NCI-H1417 treated with DMSO at 0.1 percent for 48 hours (cell line): ENCODE data around the gene RASAL2.

Source experiments
- DNase-seq: peaks from one replicate; lab custom pipeline; 2025; lab: John Stamatoyannopoulos, UW

RASAL2 gene

DNA sequence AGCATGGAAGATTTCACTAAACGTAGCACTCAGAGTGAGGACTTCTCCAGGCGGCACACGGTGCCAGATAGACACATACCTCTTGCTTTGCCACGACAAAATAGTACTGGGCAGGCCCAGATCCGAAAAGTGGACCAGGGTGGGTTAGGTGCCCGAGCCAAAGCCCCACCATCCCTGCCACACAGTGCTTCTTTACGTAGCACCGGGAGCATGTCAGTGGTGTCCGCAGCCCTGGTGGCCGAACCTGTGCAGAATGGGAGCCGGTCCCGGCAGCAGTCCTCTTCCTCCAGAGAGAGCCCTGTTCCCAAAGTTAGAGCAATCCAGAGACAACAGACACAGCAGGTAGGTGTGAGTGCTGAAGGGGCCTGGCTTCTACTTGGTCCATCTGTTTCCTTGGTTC is 364.3 kb downstream of the RASAL2 start:
- DNase-seq = no peak

DNA sequence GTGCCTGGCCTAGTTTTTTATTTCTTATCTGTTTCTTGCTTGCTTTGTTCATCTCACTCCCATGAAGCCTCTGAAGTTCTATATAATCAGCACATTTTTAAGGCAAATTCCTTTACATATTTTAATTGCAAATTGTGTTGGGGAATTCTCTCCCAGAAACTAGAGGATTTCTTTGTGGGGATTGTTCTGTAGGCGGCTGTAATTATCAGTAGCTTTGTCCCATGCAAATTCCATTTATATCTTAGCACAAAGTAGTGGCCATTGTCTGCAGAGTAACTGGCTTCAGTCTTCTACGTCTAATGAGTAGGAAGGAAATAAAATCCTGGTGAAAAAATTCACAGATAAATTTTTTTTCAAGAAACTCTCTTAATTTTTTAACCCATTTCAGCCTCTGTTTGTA is 367.2 kb downstream of the RASAL2 start:
- DNase-seq = no peak

DNA sequence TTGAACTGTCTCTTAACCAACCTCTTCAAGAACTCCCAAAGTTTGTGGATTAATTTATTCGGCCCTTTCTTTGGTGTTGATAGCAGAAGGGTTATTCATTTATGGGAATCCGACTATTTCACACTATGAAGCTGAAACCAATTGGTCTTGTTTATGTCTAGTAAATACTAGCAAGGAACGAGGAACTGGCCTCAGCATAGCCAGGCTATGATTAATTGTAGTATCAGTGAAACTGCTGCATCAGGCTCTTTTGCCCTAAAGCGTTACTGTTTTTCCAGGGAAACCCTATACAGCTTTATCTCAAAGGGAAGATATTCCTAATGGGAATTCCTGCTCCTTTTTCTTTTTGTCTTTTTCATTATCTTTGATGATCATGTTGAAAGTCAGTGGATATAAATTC is 367.8 kb downstream of the RASAL2 start:
- DNase-seq = no peak

GRCh38 chr1:178464141-178464540 is 370.2 kb downstream of the RASAL2 start:
- DNase-seq = no peak

DNA sequence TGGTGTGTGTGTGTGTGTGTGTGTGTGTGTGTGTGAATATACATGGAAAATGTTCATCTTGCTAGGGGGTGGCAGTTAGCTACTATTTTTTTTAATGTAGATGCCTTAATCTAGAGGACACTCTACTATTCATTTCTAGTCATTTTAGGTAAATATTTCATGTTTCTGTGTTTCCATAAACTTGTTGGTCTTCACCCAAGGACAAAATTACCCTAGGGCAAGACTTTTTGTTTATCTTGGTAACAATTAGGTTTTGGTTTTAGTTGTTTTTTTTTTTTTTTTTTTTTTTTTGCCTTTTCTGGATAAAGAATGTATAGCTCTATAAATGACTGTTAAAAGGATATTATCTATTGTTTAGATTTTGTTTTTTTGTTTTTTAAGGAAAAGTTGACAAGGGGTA is 370.7 kb downstream of the RASAL2 start:
- DNase-seq = no peak

- DNase-seq = no peak
These were observed 371.1 kb downstream of the RASAL2 start for GRCh38 chr1:178465011-178465410.

- DNase-seq = no peak
These were observed 373.9 kb downstream of the RASAL2 start for GRCh38 chr1:178467837-178468236.

- no peak for DNase-seq
These were observed 376.6 kb downstream of the RASAL2 start for GRCh38 chr1:178470411-178470960.

GRCh38 chr1:178472531-178472930 is 378.6 kb downstream of the RASAL2 start:
- no peak for DNase-seq

GRCh38 chr1:178477373-178477772 is 383.5 kb downstream of the RASAL2 start:
- DNase-seq = no peak

GRCh38 chr1:178477841-178478240 is 383.9 kb downstream of the RASAL2 start:
- DNase-seq = no peak

DNA sequence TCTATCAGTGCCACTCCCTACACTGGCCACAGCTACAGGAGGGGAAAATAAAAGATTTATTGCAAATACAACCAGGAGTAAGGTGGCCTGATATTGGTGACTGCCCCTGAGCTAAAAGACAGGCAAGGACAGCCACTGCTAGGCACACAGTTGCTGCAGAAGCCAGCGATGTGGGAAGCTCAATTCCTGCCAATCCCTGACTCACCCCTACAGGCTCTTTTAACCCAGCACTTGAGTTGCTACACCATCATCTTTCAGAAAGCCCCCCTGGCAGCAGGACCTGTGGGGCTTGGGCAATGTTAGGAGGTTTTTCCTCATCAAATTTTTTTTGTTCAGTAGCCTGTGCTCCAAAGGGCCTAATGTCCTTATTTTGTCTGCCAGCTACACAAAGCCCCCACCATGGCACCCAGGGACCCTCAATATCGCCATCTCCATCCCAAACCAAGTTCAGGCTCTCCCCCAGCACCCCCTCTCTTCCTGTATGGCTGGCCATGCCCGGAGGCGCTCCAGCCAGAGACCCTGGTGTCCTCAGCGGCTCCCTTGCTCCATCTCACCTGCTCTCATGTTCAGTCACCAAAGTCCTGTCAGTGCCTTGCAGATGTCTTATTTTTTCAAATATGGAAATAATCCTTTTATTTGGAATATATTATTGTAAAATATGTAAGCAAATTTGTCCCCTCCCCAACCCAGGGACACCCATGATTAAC is 389.5 kb downstream of the RASAL2 start:
- no peak for DNase-seq

GRCh38 chr1:178484698-178485225 is 390.9 kb downstream of the RASAL2 start:
- no peak for DNase-seq

DNA sequence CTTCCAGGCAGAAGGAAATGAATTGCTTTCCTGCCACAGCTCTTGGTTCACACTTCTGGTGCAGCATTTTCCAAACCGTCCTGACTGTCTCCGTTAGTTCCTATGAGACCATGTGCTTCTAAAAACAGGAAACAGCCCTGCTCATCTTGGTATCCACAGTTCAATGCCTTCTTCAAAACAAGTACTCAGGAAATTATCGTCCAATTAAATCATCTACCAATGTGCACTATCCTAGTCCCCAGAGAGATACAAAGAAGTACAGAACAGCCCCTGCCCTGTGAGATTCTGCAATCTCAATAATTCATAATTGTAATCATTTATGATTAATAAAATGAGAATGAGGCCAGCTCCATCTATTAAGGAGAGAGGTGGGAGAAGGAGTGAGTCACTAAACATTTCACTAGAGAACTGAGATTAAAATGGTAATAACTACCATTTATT is 391.7 kb downstream of the RASAL2 start:
- DNase-seq = no peak

DNA sequence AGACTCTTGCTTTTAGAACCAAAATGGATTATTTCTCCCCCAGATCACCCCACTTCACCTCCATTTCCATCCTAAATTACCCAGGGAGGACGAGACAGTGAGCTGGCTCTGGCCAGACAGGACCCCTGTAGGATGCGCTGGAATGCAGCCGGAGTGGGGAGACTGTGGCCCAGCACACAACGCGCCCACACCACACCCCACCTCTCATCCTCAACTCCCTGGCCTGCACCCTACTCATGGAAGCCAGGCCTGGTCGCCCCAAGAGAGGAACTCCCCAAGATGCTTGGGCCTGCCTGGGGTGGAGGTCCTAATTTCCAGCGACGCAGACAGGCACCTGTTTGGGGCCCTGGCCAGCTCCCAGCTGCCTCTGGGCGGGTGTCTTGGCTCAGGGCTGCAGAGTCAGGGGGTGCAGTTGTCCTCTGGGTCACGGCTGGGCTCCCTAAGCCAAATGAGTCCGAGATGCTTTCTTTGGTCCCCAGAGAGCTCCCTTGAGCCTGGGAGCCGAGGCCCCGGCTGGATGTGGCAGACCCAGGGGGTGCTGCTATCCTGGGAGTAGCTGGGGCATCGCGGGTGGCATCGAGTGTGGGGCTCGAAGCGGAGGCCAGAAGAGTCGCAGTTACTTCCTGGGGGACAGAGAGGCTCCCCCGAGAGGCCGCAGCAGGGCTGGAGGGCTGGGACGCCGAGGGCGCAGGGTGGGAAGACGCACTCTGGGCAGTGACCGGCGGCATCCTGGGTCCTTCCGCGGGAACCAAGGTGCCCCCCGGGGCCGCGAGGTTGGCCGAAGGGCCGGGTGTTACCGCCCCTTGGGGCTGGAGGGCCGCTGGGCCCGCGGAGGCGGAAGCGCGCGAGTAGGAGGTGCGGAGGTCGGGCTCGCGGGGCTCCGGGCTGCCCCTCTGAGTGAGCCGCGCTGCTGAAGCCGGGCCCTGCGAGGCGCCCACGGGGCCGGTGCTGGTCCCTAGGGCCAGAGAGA is 392.5 kb downstream of the RASAL2 start:
- no peak for DNase-seq

DNA sequence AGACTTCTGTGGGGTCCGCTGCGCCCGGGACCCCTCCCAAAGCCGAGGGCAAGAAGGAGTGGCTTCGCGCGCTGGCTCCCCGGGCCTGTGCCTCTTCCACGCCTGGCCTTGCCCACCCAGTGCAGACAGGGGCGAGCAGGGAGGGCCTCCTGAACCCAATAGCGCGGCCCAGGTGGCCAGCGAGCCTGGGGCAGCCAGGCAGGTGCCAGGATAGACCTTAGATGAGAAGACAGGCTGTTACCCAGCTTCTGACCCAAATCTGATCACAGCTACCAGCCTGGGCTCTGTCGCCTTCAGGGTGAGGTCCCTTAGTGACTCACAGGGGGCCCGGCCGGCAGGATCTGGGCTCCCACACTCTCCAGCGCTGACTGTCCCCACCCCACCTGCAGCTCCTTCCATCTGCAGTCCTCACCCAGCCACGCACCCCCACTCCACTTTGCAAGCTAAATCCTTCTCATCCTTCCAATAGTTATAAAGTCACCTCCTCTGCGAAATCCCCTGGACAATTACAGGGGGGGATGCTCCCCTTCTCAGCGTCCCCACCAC is 393.2 kb downstream of the RASAL2 start:
- no peak for DNase-seq

GRCh38 chr1:178488393-178488792 is 394.5 kb downstream of the RASAL2 start:
- no peak for DNase-seq

DNA sequence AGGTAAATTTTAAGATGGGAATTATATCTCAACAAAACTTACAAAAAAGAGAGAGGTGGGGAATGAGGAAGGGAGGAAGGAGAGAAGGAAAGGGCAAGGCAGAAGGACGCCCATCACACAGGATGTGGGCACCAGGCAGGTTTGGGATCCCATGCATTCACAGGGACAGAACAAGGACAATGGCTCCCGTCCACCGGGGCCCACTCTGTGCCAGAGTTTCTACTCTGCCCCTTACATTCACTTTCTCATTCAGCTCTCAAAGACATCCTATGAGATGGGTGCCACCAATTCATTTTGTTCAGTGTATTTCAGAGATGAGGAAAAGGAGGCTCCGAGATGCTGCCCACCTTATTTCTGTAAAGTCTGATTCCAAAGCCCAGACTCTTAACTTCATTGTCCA is 395.5 kb downstream of the RASAL2 start:
- no peak for DNase-seq

DNA sequence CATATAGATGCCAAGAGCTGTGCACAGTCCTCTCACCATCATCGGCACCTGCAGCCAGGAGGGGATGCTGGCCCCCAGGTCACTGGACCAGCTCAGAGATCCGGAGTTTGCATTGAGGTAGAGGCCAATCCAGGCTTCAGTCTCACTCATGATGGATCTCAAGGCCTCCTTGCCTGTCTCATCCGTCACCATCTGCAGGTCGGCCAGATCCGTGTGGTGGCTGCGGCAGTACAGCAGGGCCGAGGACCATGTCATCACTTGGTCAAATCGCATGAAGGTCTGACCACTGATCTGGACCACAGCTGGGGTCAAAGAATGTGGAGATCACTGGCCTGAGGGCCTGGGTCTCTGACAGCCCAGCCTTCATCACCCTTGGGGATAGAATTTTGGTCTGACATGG is 396.2 kb downstream of the RASAL2 start:
- no peak for DNase-seq

GRCh38 chr1:178490967-178491366 is 397.1 kb downstream of the RASAL2 start:
- no peak for DNase-seq

DNA sequence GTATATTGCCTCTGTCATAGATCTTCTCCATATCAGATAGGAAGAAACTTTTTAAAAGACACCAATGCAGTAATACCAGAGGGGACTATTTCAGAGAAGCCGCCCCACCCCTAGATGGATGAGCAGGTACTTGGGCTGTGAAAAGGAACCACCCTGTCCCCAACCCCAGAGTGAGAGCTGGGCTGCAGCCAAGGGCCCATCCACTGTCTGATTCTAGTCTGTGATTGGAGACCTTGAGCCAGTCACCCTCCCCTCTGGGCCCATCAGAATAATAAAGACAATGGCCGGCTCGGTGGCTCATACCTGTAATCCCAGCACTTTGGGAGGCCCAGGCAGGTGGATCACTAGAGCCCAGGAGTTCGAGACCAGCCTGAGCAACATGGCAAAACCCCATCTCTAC is 397.8 kb downstream of the RASAL2 start:
- no peak for DNase-seq

GRCh38 chr1:178492341-178492740 is 398.4 kb downstream of the RASAL2 start:
- DNase-seq = no peak
